Measurements from ENCODE around the gene TGM2. TPM values are rescaled to one million over a fixed set of nuclear protein-coding genes. Genes with fewer than 3 reads are reported as not detected.

Gene TGM2
- total RNA-seq, 1 donor from 2014 or later, result 390 TPM

DNA sequence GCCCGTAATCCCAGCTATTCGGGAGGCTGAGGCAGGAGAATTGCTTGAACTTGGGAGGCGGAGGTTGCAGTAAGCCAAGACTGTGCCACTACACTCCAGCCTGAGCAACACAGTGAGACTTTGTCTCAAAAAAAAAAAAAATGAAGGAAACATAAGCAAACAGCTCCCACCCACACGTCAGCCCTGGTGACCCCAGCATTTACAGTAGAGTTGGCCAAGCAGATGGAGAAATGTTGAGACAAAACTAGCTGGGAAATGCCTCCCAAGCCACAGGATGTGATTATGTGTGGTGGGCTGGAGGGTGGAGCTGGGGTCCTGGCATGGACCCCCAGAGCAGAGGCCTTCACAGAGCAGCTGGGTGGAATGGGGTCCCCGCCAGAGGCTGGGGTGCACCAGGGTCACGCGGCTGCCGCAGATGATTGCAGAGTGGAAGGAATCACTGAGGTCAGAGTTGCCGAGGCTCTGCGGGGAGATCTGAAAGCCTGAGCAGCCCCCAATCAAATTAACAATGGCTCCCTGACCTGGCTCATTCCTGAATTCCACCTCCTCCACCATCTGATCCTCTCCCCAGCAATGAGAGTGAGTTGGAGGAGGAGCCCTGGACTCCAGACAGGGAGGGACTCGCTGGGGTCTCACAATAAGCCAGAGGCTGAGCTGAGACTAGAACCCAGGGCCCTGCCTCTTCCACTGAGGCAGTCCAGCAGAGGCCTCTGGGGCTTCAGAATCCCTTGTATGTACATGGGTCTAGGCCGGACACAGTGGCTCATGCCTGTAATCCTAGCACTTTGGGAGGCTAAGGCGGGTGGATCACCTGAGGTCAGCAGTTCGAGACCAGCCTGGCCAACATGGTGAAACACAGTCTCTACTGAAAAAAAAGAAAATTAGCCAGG lies 34.7 kb upstream of the TGM2 start:
- DNase-seq (ENCODE audit: low read depth, low spot score), result no peak

DNA sequence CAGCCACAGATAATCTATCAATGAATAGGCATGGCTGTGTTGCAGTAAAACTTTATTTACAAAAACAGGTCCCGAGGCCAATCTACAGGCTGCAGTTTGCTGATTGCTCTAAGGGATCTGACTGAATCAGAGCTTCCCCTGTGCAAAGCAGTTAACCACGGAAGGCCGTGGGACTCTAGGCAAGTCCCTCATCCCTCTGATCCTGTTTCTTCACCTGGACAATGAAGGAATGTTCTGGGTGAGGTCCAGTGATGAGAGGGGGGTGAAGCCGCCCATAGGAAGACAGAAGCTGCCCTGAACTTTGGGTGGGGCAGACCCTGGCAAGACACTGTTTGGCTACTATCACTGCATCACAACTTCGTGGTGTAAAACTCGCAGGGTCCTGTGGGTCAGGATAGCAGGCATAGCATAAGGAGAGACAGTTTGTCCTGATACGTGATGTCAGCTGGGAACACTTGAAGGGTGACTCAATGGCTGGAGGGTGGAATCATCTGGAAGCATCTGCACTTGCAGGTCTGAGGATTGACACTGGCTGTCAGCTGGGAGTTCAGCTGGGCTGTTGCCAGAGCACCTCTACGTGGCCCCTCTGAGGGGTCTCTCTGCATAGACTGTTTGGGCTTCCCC lies 33.3 kb upstream of the TGM2 start:
- DNase-seq (ENCODE audit: low read depth, low spot score), result no peak

DNA sequence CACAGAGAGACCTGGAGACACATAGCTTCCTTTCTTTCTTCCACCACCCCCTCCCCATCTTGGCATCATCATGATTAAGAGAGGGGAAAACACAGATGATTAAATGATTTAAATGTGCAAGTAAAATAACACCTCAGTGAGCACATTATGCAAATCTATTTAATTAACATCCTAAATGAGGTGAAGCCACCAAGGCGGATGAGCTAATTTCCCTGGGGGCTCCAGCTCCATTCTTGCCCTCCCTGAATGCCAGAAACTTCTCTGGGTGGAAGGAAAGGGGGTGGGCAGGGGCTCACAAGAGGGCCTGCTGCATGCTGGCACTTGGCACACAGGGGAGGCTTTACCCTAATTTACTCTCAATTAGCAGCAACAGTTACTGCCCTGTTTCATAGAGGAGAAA lies 32.5 kb upstream of the TGM2 start:
- DNase-seq (ENCODE audit: low read depth, low spot score), result no peak

DNA sequence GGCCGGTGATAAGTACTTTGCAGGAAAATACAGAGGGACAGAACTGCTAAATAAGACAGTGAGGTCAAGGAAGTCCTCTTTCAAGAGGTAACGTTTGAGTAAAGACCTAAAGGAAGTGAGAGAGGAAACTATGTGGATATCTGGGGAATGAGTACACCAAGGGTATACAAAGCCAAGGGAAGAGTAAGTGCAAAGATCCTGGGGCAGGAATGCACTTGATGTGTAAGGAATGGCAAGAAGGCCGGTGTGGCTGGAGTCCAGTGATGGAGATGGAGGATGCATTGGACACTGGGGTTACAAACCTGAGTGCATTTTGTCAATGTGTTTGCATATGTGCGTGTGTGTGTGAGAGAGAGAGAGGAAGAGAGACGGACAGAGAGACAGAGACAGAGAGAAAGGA lies 32.1 kb upstream of the TGM2 start:
- DNase-seq (ENCODE audit: low read depth, low spot score), result no peak

DNA sequence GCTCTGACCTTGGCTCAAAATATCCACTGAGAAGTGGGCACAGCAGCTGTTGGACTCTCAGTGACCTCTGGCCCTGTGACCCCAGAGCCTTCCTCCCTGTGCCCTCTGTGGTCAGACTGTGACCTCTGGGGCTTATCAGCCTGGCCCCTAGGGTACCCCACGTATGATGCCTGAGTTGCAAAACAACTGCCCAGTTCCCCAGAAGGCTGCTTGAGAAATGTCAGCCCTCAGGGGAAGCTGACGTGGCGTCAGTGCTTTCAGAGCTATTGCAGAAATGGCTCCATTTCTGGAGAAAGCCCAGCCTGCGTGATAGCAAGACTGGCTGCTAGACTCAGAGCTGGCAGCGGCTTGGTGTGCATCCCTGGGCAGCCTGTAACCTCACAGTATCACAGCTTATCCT lies 31.5 kb upstream of the TGM2 start:
- DNase-seq (ENCODE audit: low read depth, low spot score), result no peak

DNA sequence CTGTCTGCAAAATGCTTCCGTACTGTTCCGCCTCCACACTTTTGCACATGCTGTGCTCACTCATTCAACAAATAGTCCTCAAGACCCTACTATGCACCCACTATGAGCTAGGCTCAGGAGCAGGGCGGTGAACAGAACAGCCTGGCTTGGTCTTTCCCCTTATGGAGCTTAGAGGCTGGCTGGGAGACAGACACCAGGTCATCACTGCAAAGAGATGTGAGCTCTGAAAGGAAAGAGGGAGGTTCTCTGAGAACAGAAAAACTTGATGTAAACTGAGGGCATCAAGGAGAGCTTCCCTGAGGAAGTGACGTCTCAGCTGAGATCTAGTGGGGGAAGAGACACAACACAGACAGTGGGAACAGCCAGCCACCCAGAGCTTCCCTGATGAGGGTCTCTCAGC lies 31.0 kb upstream of the TGM2 start:
- no peak for DNase-seq (ENCODE audit: low read depth, low spot score)

DNA sequence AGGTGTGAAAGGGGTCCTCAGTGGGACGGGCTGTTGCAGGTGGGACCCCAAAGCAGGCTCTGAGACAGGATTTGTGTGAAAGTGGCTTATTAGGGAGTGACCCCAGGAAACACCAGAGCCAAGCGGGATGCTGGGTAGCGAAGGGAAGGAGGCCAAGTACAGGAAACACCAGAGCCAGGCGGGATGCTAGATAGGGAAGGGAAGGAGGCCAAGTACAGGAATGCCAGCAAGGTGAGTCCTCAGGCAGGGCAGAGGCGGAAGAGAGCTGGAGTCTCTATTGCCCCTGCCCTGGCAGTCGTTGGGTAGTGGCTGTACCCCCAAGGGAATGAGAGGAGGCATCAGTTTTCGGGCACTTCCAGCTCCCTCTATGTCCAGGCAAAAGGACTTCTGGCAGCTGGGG lies 30.5 kb upstream of the TGM2 start:
- no peak for DNase-seq (ENCODE audit: low read depth, low spot score)

DNA sequence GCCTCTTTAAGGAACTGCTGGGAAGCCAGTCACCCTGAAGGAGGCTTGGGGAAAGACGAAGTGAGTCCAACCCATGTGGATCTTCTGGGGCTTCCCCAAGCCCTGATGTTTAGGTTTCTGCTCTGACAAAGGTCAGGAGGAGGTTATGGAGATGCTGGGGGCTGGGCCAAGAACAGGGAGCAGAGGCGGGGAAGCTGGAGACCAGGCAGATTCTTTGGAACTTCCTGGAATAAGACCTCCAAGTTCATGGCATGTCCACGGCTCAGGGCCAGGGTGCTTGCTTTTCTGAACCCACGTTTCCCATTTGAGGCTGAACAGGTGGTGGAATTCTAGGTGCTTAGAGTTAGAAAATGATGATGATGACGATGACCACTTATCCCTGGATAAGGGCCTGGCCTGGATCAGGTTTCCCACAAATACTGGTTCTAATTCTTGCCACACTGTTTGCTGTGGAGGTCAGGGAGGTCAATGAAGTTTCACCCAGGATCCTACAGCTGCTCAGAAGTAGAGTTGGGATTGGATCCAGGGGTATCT lies 30.0 kb upstream of the TGM2 start:
- DNase-seq (ENCODE audit: low read depth, low spot score), result no peak

DNA sequence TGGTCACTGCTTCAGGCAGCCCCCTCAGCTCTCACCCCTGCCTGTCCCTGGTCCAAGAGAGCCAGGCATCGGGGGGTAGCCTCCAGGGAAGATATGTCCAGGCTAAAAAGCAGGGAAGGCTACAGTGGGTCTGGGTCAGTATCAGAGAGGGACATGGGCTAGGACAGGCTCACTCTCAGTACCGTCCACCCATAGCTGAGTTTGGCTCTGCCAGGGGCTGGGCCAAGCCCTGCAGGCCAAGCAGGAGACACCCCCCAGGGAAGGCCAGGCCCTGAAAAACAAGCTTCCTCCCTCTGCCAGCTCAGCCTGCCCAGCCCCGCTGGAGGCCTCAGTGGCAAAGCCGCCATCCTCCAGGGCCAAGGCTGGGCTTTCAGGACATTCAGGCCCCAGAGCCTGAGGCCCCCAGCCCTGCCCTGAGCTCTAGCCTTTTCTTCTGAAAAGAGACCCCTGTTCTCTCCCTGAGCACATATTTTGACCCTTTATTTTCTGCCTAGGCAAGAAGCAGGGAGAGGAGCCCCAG lies 28.6 kb upstream of the TGM2 start:
- DNase-seq (ENCODE audit: low read depth, low spot score), result no peak

DNA sequence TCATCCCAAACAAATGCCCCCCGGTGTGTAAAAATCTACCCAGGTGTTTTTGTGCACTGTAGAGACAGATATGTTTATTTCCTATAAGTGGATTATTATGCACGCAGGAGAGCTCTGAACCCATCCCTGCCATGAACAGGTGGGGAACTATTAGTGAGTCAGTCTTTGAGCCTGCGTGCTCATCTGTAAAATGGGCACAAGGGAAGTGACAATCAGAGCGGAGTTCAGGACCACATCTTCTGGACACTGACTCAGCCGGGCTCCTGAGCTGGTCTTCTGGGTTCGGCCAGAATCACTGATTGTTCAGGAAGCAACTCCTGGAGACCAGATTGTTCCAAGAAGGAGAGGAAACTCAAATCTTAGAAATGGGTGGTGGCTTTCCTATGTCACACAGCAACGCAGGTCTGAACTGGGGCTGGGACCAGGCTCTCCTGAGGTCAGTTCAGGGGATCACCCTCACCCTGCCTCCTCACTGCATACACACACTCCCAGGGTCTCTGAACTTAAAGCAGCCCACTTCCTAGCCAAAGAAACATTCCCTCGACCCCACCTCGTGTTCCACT lies 27.3 kb upstream of the TGM2 start:
- DNase-seq (ENCODE audit: low read depth, low spot score), result no peak

DNA sequence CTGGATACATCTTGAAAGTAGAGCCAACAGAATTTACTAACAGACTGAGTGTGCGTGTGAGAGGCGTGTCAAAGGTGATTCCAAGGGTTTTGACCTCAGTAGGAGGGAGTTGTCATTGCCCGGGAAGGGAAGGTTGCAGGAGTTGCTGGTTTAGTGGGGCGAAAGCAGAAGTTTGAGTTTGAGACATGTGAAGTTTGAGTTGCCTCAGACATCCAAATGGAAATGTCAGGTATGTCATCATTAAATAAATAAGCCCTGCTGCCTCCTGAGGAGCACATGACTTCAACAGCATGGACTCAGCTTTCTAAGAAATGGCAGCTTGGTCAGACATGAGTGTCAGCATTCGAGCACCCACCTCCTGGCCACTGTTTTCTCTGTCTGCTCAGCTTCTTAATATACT lies 26.6 kb upstream of the TGM2 start:
- DNase-seq (ENCODE audit: low read depth, low spot score), result no peak

DNA sequence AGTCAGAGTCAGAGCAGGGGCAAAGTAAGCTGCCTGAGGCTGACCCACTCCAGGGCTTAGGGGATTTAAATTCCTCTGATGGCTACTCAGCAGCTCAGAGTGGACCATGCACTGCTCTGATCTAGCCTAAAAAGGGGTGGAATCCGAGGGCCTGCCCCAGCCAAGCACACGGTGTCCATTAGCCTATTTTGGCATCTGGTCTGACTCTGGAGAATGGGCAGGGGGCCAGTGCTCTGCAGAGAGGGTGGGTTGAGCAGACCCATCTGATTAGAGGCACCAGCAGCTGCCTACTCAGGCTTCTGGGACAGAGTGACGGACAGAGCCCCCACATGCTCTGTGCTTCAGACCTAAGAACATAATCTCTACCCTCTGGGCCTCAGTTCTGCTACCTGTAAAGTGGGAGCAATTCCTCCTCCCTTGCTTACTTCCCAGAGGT lies 25.9 kb upstream of the TGM2 start:
- no peak for DNase-seq (ENCODE audit: low read depth, low spot score)

DNA sequence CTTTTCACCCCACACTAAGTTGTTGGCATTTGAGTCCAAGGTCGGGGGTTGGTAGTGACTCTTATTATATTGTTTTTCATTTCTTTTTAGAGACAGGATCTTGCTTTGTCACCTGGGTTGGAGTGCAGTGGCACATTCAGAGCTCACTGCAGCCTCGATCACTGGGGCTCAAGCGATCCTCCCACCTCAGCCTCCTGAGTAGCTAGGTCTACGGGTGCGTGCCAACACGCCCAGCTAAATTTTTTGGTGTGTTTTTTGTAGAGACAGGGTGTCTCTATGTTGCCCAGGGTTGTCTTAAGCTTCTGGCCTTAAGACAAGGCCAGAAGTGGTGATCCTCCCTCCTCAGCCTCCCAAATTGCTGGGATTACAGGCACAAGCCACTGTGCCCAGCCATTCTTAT lies 25.1 kb upstream of the TGM2 start:
- DNase-seq (ENCODE audit: low read depth, low spot score), result no peak

DNA sequence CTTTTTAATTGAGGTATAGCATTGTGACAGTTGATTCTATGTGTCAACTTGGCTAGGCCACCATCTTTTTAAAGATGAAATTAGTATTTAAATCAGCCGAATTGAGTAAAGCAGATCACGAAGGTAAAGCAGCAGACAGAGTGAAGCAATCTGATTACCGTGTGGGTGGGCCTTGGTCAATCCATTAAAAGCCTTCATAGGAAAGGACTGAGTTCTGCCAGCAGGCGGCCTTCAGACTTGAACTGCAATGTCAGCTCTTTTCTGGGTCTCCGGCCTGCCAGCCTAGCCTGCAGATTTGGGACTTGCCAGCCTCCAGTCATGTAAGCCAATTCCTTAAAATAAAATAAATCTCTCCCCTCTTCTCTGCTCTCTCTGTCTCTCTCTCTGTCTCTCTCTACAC lies 22.4 kb upstream of the TGM2 start:
- DNase-seq (ENCODE audit: low read depth, low spot score), result no peak

DNA sequence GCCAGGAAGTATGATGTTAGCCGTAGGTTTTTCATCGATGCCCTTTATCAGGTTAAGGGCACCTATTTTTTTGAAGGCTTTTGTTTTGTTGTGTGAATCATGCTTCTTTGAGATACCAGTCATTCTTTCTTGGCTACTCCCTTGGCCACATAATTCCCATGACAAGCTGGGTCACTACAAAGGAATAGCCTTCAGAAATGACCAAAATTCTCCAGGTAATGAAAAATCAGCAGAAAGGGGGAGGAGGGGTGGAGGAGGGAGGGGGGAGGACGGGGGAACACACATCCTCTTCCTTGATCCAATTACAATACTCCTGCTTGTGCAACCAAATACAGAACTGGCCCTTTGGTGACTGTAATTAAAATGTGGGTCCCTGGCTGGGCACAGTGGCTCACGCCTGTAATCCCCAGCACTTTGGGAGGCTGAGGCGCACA lies 21.7 kb upstream of the TGM2 start:
- DNase-seq (ENCODE audit: low read depth, low spot score), result no peak

DNA sequence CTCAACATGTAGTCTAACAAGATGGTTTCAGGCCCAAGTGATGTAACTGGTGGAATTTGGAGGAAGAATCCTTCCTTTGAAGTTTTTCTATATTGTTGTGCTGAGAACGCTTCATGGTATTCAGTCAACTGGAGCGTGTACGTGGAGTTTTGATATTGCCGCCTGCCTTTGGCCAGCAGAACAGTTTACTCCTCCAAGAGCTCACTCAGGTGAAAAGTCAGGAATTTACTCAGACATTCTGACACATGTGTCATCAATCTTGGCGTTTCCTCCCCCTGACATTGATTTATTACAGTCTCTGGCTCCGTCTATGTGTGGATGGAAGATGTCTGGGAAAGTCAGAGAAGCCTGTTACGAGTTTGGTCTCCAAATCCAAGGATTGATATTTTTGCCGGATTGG lies 19.0 kb upstream of the TGM2 start:
- DNase-seq (ENCODE audit: low read depth, low spot score), result no peak

DNA sequence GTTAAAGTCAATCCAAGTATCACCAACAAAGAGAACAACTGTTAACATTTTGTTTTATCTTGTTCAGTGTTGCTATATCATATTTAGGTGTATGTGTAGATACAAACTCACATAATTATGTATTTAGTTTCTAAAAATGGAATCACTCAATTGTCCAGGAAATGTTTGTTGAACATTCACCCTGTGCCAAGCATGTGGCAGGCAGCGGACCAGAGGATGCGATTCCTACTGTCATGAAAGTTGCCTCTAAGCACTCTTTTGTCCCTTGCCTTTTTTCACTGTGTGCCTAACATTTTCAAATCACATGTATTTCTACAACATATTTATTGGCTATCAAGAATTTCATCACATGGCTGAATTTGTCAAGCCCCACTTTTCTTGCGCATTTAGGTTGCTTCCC lies 16.9 kb upstream of the TGM2 start:
- DNase-seq (ENCODE audit: low read depth, low spot score), result no peak

DNA sequence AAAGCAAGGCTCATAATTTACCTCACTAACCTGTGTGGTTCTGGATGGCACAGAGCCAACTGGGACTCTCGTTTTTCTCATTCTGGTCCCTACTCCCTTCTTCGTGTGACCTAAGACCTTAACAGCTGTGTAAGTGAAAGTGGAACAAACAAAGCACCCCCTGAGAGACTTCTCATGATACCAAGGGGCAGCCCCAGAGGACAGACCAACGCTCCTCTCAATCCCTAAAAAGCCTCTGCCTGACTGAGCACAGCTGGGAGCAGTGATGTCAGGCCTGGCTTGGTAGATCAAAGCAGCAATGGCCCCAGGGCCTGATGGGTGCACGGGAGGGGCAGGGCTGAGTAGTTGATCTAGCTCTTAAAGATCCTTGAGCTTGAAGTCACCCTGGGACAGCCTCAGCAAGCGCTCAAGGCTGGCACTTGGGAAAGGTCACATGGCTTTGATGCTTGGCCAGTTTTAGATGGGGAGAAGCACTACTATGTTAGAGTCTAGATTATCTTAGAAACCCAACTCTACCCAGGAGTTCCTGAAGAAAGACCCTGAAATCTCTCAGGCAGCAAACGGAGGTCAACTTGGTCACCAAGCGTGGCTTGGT lies 16.2 kb upstream of the TGM2 start:
- no peak for DNase-seq (ENCODE audit: low read depth, low spot score)

DNA sequence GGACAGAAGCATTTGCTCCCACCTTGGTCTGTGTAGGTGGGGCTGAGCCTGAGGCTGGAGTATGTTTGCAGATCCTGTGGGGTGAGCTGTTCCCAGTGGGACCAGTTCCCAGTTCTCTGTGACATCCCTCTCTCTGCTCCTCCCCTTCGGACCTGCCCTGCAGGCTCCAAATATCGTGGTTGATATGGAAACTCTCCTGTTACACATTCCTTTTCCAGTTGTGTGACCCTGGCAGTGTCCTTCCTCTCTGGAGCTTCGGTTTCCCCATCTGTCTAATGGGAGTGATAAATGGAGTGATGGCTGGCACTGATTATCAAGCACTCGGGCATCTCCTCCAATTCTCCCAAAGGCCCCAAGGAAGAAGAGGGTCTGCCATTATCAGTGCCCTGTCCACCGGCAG lies 15.7 kb upstream of the TGM2 start:
- no peak for DNase-seq (ENCODE audit: low read depth, low spot score)

DNA sequence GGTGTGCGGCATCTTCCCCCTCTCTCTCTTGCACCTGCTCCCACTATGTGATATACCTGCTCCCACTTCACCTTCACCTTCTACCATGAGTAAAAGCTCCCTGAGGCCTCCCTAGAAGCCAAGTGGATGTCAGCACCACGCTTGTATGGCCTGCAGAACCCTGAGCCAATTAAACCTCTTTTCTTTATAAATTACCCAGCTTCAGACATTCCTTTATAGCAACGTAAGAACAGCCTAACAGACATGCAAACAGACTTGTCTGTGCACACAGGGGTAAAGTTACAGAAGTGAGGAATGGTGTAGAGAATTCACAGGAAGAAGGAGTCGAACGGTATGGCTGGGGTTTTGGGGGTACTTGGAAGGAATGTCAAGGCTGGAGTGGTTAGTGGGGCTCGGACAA lies 14.8 kb upstream of the TGM2 start:
- no peak for DNase-seq (ENCODE audit: low read depth, low spot score)

DNA sequence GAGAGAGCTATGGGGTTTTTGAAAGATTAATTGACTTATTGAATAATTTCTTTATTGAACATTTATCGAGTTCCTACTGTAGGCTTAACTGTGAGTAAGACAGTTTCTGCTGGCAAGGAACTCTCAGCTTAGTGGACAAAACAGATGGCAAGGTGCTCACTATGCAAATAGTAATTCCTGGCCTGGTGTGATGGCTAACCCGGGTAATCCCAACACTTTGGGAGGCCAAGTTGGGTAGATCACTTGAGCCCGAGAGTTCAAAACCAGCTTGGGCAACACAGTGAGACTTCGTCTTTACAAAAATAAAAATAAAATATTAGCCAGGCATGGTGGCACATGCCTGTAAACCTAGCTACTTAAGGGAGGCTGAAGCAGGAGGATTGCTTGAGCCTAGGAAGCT lies 13.5 kb upstream of the TGM2 start:
- no peak for DNase-seq (ENCODE audit: low read depth, low spot score)

DNA sequence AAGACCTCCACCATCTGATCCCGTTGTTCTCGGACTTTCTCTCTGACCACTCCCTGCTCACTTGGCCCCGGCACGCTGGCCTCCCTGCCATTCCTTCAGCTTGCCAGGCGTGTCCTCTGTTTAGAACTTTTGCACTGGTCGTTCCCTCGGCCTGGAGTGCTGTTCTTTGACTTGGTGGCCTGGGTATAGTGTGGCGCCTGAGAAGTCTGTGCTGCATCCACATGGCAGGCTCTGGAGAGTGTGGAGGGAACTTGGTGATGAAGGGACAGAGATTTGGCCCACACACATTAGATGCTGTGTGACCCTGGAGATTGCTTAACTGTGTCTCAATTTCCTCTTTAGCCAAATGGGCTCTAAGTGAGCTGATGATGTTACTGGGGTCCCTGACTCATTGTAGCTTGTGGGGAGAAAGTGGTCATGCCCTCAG lies 13.0 kb upstream of the TGM2 start:
- no peak for DNase-seq (ENCODE audit: low read depth, low spot score)

Data from pulmonary artery endothelial cell (primary cell).